Hippocampal formation (tissue), 2 donors: Measurements from ENCODE around the gene QSOX2.

Experiments used
- DNase-seq, 2 donors: peaks; one replicate each; lab custom pipeline; 2025; lab: John Stamatoyannopoulos, UW

The QSOX2 gene

GRCh38 chr9:136190237-136190601 is 55.4 kb downstream of the QSOX2 start:
- DNase-seq: no peak

DNA sequence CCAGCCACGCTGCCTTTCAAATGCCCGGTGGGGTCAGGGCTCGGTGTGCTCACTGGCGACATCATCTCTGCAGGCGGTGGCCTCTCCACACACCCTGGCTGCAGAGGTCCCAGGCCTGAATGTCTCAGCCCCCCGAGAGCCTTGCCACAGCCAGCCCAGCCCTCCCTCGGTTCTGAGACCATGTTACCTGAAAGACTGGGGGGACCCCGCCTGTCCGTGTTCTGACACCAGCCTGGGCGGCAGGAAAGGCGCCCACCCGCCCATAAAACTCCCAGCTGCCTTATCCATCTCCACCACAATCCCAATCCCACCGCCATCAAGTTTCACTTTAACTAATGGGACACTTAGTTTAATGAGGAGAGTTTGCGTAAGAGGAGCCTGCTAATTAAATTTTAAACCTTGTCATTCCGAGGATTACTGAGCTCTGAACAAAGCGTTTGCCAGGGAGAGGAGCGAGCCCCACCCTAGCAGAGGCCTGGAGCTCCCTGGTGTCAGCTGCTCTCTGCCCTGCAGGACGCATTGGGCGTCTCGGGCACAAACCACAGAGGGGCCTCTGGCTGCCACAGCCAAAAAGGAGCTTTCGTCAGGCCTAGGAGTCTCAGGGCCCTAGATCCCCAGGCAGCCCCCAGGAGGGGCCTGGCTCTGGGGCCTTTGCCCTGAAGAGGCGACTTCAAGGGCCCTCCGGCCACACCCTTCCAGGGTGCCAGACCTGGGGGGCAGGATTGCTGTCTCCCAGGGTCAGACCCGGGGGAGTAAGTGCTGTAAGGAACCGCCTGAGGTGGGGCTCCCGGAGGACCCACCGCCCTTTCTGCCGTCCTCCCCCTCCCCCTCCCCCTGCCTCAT is 56.0 kb downstream of the QSOX2 start:
- DNase-seq: no peak

DNA sequence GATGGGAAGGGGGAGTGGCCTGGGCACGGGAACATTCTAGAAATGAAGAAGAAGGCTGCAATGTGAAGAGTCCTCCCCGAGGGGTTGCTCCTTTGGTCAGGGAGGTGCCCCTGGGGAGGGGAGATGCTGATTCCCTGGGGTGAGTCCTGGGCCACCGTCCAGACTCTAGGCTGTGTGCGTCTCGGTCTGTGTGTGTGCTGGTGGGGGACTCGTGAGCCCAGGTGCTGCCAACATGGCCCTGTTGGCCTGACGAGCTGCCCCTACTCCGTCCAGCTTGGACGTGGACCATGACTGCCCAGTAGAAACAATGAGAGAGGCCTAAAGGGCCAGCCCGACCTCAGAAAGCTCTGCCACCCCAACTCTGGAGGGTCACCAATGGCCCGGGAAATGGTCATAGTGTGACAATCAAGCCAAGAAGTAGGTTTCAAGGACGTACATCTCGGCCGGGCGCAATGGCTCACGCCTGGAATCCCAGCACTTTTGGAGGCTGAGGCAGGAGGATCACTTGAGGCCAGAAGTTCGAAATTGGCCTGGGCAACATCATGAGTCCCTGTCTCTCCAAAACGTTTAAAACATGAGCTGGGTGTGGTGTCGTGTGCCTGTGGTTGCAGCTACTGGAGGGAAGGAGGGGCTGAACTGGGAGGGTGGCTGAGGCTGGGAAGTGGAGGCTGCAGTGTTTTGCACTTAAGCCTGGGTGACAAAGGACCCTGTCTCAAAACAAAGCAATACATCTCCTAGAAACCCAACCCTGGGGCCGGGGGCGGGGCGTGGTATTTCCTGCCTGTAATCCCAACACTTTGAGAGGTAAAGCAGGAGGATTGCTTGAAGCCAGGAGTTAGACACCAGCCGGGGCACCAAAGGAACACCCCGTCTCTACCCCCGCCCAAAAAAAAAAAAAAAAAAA is 57.7 kb downstream of the QSOX2 start:
- DNase-seq: no peak

- no peak for DNase-seq
These were observed 58.4 kb downstream of the QSOX2 start for GRCh38 chr9:136187197-136187596.

DNA sequence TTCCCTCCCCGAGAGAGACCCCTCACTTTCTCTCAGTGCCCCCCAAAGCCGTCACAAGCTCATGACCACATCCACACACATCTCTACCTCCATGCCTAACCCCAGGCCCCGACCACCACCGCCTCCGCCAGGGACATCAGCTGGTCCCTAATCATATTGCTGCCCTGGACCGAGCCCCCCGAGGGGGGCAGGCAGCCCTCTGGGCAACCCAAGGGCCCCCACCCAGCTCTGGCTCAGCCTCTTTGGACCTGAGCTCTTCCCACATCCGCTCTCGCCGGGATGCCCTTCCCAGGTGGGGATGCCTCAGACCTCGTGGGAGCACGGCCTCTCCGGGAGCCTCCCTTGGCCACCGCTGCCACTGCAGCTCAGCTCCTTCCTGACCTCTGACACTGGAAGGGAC is 59.2 kb downstream of the QSOX2 start:
- no peak for DNase-seq

DNA sequence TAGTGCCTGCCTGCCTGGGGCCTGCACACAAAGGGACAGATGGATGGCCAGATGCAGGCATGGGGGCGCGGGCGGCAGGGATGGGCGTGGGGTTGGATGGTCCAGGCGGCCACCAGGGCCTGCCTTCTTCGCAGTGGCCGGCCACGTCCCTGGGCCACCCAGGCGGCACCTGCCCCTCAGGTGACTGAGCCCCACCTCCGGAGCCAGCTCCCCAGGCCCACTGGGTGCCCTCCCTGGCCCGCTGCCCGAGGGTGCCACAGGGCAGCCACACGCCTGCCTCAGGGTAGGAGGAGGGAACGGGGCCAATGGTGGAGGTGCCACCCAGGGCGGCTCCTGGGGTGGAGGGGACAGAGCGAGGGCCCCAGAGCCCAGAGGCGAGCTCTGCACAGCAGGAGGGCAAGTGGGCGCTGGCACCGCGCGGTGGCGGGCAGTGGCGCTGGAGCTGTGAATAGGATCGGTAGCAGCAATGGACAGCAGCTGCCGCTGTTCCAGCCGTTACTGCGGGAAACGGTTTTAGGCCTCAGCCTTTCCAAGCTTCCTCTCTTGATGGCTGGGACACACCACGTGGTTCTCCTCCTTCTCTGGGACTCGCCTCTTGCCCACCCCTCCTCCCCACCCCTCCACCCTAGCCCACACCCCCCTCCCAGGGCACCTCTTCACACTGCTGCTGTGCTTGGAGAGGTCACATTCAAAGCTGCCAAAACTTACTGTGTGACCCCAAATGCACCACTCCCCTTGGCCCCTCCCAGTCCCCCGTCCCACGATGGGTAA is 59.8 kb downstream of the QSOX2 start:
- no peak for DNase-seq

DNA sequence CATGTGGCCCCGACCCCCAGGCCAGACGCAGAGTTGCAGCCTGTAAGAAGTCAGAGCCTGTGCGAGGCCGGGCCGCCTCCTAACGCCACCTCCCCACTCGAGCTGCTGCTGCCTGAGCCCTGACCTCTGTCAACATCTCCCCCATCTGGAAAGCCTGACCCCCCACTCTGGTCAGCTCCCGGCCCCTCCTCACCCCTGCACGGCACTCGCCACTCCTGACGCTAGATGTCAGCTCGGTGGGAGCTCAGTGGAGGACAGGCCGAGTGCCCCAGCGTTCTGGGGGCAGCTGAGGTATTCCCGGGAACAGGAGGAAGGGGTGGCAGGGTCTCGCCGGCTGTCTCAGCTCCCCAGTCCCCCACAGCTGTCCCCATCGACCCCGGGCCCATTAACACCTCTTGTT is 60.5 kb downstream of the QSOX2 start:
- DNase-seq: no peak

GRCh38 chr9:136182850-136183422 is 62.7 kb downstream of the QSOX2 start:
- no peak for DNase-seq

DNA sequence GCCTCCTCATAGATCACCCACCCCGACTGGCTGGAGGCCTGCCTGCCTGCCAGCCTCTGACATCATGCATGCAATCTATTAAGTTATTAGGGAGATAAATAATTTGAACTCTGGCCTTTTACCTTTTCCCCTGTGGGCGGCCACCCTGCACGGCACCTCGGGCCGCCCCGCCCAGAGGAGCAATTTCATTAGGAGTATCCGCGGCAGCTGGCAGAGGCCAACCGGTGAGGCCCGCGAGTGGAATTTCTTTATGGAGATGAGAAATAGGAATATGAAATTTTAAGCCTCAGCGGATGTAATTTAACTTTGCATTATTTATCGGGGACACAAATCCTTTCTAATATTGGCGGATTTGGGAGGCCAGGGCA is 63.2 kb downstream of the QSOX2 start:
- DNase-seq: no peak

DNA sequence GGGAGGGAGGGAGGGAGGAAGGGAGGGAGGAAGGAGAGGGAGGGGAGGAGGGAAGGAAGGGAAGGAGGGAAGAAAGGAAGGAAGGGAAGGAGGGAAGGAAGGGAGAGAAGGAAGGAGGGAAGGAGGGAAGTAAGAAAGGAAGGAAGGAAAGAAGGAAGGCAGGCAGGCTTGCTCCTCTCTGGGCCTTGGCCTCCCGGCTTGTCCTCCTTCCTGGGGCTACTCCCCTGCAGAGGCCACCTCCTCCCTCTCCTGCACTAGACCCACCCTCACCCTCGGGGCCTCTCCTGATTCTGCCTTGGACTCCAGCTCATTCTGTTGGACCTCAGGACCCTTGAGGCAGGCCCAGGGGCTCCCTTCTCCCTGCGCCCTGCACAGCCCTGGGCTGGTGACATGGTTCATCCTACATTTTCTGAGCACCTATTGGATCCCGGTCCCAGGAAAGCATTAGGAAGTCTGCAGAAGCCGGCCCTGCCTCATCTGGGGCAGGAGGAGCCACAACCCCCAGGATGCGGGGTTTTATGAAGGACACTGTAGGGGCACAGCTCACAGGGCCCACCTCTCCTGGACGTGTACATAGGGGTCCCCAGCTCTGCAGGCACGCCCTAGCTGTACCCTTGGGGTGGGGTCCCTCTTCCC is 63.7 kb downstream of the QSOX2 start:
- no peak for DNase-seq

DNA sequence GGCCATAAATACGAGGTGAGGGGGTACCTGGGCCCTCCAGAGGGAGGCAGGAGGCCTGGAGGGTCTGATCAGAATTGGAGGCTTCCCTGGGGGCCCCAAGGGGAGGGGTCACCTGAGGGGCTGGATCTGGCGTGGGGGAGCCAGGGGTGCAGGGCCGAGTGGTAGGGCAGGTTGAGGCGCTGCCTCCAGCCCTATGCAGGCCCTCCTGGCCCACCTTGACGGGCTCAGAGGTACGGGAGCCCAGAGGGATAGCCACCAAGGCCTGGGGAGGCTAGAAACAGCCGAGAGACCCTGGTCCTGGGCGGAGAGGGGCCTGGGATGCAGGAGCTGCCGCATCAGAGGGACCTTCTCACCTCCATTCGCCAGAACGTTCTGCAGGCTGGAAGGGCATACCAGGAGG is 65.0 kb downstream of the QSOX2 start:
- DNase-seq: no peak

DNA sequence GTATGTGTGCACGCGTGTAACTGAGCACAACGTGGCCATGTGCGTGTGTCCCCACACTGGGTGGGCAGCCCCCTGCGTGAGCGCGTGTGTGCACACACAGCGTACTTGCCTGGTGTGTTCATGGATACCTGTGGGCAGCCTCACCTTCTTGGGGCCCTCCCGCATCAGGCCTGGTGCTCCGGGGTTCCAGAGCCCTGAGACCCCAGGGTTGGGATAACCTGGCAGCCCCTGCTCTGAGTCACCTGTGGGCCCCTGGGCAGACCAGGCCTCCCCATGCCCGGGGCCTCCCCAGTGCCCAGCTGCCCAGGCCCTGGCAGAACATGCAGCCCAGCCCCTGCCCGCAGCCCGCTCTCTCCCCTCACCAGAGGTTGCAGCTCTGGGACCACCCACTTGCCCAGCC is 65.9 kb downstream of the QSOX2 start:
- no peak for DNase-seq

GRCh38 chr9:136179101-136179616 is 66.5 kb downstream of the QSOX2 start:
- no peak for DNase-seq

DNA sequence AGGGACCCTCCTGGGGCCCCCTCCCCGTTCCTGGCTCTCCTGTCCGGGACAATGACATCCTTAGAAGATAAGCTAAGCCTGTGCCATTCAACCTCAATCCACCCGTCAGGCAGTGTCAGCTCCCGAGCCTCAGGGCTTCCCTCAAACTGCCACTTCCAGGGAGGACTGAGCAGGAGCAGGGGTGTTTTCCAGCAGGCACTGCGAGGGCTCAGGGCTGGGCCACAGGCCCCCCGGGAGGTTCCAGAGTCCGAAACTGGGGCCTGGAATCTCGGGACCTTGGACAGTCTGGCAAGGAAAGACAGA is 66.9 kb downstream of the QSOX2 start:
- DNase-seq: no peak

GRCh38 chr9:136178061-136178772 is 67.4 kb downstream of the QSOX2 start:
- DNase-seq: no peak

GRCh38 chr9:136177224-136177623 is 68.4 kb downstream of the QSOX2 start:
- DNase-seq: no peak

- no peak for DNase-seq
These were observed 69.9 kb downstream of the QSOX2 start for GRCh38 chr9:136175616-136176197.

DNA sequence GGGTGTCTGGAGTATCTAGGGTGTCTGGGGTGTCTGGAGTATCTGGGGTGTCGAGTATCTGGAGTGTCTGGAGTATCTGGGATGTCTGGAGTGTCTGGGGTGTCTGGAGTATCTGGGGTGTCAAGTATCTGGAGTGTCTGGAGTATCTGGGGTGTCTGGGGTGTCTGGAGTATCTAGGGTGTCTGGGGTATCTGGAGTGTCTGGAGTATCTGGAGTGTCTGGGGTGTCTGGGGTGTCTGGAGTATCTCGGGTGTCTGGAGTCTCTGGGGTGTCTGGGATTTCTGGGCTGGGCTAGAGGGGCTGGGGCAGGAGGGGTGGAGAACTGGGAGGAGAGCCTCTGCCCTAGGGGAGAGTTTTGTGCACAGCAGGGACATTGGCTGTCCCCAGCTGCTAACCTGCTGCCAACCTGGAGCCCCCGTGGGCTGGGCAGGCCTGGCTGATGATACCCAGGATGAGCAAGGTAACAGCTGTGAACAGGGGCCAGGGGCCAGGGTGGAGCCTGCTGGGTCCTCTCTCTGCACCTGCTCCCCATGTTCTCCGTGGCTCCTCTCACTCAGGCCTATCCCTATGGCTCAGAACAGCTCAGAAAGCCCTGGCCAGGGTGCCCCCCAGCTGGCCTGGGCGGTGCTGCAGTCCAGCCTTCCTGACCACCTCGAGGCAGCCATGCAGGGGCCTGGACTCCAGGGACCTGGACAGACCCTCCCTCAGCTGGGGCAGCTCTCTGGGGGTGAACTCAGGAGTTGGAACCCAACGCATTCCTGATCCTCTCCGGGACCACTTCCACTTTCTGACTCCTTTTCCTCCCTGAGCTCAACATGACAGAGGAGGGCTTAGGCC is 70.6 kb downstream of the QSOX2 start:
- DNase-seq: no peak

DNA sequence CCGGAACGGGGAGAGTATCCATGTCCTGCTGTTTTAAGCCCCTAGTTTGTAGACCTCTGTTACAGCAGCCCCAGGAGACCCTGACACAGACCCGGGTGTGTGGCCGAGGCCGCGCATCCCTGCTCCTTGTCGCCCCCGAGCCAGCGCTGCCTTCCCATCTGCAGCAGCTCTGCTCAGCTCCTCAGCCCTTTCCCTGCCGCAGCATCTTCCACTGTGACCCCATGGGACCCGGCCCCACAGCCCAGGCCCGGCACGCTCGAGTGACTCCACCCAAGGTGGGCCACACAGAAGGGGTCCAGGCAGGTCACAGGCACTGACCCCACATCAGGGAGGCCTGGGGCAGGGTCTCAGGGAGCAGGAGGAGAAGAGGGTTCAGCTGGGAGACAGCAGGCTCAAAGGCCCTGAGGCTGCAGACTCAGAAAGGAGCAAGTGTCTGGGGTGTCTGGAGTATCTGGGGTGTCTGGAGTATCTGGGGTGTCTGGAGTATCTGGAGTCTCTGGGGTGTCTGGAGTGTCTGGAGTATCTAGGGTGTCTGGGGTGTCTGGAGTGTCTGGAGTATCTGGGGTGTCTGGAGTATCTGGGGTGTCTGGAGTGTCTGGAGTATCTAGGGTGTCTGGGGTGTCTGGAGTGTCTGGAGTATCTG is 71.8 kb downstream of the QSOX2 start:
- DNase-seq: no peak
